Stimulated activated CD8-positive, alpha-beta memory T cell treated with anti-CD3 and anti-CD28 coated beads, Interleukin-12 subunit alpha, Interleukin-12 subunit beta, amount 100 ng/mL, for 4 hours (primary cell): ENCODE measurements around the gene C2orf74.
"Not testable (repeated sequence)": the region's sequence is repeated elsewhere in the genome, so short reads cannot be mapped to it uniquely, and the experiment has no call there.

Experiments used
- DNase-seq: peaks from one replicate; pipeline ENCODE4 v3.0.0-alpha.2; 2020; ENCODE audit warnings: low read depth

C2orf74 gene

DNA sequence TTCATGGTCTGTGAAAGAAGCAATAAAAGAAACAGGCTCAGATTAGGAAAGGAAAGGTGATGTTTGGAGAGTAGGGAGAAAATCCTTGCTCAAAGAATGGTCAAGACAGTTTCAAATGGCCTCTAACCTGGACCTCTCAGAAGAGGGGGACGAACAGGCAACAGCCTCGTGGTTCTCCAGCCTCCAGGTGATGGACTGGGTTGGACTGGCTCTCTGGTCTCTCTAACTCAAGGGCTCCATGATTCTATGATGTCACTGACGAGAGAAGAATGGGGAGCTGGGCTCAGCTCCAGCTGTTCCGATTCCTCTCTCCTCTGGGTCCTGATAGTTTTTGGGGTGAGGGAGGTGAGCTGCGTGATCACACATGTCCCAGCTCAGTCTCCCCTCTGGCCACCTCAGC lies at the start of gene C2orf74:
Gene C2orf74 (plus strand): TSS at position 301 of the 400 bp plus-strand sequence. CDS start 327 bp downstream, outside the sequence.
- DNase-seq: no peak

DNA sequence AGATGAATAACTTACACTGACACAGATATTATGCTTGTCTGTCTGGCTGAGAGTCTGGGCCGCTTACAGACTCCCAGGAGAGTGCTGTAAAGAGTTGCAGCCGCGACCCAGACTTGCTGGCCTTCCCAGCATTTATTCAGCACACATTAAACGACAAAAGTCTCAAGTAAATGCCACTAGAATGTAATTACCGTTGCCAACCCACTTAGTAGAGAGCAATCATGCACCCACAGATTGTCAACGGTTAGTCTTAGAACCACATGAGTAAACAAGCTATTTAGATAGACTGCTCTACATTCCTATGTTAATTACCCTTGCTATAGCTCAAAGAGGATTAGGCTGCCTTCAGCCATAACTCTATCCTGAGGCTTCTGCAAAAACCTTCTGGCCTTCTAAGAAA lies 47.8 kb upstream of the C2orf74 start:
- DNase-seq: no peak

DNA sequence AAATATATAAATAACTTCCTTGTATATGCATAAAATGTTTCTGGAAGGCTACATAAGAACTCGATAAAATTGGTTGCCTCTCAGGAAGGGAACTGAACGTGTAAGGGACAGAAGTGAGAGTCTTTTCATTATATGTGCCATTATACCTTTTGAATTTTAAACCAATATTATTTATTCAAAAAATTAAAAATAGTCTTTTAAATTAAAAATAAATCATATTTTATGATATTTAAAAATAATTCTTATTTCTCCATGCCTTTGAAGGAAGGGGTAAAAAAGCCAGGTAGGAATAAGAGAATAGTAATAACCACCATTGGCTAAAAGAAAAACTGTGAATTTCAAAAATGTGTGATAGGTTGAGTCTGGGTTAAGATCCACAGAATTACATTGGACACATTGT lies 45.7 kb upstream of the C2orf74 start:
- no peak for DNase-seq

DNA sequence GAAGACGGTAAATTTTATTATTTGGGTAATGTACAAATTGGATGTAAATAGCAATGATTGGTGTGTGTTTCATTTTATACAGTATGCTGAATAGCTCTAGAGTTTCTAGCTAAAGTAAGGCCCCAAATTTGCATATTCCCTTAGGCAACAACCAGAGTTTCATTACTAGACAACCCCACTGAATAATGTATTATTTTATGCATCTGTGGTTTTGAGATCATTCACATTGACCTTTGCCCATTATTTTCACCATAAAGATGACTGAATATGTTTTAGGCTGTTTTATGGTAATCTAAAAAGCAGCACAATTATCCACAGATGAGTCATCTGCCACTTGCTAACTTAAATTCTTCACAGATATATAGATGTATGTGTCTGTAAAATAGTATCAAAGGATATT lies 44.5 kb upstream of the C2orf74 start:
- DNase-seq: no peak

DNA sequence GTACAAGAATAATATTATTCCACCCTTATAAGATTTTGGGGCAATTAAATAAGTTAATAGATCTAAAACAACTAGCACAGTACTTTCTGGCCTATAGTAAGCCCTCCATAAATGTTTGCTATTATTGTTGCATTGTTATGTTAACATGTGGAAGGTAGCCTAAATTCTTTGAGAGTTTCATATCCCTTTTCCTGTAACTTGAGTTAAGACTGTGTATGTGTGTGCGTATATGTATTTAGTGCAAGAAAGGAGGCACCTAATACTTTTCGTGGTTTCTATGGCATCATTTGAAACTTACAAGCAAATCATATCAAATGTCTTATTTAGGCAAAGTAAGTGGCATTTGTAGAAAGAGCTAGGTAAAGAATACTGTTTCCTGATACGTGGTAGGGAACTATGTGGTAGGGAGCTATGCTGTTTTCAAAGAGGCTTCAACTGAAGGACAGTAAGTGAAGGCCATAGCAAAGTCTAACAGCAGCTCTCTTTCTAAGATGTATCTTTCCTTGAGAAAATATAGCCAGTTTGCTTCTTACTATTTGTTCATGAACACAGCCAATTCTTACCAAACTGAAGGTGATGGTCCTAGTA lies 36.8 kb upstream of the C2orf74 start:
- no peak for DNase-seq

DNA sequence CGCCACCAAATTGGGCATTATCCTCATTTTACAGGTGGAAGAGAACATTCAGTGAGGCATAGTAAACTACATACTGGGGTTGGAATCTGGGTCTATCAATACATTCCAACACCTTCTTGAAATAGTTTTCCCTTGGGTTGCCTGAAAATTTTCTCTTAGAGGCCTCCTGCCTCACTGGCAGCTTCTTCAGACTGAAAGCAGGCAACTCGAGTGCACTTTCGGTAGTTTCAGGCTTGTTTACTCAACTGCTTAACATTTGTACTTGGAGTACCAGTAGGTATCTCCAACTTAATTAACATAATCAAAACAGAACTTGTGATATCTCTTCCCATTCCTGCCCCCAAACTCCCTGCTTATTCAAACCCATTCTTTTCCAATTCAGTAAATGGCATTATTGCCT lies 36.2 kb upstream of the C2orf74 start:
- no peak for DNase-seq

DNA sequence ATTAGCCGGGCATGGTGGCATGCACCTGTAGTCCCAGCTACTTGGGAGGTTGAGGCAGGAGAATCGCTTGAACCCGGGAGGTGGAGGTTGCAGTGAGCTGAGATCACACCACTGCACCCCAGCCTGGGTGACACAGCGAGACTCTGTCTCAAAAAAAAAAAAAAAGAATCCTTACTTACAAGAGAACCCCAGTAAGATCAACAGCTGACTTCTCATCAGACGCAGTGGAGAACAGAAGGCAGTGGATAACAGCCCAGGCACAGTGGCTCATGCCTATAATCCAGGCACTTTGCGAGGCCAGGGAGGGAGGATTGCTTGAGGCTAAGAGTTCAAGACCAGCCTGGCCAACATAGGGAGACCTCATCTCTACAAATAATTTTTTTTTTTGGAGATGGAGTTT lies 33.9 kb upstream of the C2orf74 start:
- not testable (repeated sequence) for DNase-seq

DNA sequence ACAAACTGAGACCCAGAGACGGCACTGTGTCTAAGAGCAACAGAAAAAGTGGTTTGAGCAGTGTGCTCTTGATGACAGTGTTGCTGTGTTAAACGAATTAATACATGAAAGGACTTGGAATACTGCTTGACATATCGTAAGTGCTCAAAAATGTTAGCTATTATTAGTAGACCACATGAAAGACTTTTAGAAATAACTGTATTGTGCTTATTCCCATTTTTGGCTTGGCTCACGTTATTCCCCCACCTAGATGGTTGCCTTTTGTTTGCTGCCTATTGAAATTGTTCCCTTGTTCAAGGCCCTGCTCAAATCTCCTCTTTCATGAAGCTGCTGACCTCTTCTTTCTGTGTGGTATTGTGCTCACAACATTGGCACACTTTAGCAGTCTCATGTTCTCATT lies 27.8 kb upstream of the C2orf74 start:
- no peak for DNase-seq

DNA sequence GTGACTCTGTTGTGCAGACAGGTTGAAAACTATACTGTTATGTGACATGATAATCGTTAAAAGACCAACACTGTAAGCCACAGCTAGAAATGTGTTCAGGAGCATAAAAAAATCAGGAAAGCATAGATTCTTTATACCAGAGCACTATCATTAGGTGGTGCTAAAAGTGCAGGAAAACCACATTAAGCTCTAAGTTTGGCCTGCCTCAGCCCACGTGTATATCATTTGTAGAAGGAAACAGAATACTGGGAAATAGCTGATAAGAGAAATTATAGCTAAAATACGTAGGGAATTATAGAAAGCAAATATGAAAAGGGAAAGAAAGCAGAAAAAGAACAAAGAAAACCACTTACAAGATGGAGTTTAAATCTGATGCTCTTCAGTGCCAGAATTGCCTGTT lies 26.5 kb upstream of the C2orf74 start:
- no peak for DNase-seq

DNA sequence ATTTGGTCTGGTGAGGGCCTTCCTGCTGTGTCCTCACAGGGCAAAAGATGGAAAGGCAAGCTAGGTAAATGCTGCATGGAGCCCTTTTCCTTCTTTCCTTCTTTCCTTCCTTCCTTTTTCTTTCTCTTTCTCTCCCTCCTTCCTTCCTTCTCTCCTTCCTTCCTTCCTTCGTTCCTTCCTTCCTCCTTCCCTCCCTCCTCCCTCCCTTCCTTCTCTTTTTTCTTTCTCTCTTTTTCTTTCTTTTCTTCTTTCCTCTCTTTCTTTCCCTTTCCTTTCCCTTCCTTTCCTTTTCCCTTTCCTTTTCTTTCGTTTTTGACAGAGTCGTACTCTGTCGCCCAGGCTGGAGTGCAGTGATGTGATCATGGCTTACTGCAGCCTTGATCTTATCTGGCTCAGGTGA lies 23.1 kb upstream of the C2orf74 start:
- no peak for DNase-seq

DNA sequence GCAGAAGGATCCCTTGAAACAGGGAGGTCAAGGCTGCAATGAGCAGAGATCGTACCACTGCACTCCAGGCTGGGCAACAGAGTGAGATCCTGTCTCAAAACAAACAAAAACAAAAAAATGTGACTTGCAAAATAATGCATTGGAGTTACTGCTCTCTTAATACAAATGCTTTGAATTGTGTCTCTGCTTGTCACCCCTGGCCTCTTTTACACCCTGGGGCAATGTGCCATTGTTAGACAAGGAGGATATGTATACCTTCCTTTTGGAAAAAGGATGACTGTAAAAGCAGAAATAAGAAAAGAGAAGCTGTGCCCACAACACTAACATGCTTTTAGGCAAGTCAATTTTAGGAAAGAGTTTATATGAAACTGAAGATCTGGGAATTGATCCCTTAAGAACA lies 20.8 kb upstream of the C2orf74 start:
- no peak for DNase-seq

DNA sequence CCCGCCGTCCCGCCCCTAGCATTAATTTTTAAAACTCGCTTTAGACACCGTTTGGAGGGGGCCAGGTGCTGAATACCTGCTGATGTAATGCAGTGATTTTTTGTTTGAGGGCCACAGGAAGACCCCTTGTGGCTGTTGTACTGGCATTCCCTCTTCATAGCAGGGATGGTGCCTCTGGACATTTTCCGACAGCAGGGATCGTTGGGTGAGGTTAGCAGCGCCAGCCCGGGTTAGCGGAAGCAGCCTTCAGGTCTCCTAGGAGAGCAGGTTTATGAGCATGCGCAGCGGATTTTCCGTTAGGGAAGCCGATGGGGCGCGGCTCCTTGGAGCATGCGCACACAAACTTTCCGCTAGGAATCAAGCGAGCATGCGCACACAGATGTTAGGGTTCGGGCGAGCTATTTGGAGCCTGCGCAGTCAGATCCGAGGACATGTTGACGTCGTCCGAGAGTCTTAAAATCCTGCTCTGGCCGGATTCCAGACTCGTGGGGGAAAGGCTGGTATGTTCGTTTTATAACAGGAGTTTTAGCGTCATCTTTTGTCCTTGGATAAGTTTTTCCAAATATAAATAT lies 17.2 kb upstream of the C2orf74 start:
- peak; percentile 86 for DNase-seq

DNA sequence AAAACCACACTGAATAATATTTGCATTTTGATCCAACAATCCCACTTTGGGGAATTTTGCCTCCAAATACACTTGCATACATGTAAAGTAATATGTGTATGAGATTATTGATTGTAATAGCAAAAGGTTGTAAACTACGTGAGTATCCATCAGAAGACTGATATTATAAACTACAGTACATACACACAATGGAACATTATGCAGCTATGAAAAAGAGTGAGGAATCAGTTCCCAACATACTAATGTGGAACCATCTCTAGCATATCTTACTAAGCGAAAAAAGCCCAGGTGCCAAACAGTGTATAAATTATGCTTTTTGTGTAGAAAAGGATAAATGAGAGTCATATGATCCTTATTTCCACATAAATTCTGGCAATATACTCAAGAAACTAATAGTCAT lies 16.0 kb upstream of the C2orf74 start:
- no peak for DNase-seq

DNA sequence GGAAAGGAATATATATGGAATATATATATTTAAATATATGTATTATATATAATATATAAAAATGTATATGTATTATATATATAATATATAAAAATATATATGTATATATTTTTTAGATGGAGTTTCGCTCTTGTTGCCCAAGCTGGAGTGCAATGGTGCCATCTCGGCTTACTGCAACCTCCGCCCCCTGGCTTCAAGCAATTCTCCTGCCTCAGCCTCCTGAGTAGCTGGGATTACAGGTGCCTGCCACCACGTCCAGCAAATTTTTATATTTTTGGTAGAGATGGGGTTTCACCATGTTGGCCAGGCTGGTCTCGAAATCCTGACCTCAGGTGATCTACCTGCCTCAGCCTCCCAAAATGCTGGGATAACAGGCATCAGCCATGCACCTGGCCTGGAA lies 13.9 kb upstream of the C2orf74 start:
- not testable (repeated sequence) for DNase-seq

DNA sequence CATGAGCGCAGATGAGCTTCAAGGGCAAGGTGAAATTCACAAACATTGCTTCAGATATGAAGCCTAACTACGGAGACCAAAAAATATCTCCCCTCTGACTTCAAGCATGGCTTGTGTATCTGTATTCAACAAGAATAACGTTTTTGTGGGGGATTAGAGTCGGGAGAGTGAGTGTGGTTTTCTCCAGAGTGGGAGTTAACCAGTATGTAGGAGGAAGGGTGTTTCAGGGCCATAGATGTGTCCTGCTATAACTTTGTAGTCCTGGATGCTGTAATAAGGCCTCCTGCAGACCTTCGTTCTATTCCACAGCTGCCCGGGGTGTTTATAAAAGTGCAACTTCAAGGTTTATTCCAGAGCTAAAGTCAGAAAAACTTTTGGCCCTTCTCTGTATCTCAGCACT lies 12.9 kb upstream of the C2orf74 start:
- no peak for DNase-seq

DNA sequence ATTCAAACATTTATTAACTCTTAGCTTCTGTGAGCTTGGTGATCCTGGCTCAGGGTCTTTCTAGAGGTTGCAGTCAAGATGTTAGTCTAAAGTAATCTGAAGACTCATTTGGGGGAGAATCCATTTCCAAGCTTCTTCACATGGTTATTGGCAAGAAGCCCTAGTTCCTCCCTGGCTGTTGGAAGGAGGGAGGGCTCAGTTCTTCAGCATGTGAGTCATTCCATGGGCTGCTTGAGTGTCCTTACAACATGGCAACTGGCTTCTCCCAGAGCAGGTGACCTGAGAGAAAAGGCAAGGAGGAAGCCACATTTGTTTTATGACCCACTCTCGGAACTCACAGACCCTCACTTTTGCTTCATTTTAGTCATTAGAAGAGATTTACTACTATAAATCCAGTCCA lies 10.6 kb upstream of the C2orf74 start:
- no peak for DNase-seq

DNA sequence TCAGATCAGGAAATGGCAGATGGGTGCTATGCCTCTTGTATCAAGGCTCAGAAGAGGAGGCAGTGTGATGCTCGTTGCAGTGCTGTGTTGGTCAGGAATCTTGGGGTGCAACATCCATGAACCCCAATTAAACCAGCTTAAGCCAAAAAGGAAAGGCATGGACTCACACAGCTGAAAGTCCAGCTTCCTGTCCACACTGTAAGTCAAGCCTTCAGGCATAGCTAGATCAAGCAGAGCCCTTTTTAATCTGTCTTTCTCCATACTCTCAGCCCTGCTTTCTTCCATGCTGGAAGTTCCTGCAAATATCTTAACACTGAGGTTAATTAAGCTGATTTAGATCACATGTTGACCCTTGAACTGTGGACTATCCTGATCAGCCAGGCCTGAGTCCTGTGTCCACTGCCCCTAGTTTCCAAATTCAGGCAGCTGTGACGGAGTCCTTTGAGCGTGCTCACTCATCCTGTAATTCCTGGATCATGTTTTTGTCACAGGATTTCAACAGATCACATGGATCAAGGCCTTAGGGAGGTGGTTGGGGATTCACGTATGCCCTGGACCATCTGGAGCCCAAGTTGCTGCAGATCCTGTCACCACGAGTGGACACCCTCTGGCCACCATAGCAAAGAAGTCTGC lies 4.5 kb upstream of the C2orf74 start:
- no peak for DNase-seq

DNA sequence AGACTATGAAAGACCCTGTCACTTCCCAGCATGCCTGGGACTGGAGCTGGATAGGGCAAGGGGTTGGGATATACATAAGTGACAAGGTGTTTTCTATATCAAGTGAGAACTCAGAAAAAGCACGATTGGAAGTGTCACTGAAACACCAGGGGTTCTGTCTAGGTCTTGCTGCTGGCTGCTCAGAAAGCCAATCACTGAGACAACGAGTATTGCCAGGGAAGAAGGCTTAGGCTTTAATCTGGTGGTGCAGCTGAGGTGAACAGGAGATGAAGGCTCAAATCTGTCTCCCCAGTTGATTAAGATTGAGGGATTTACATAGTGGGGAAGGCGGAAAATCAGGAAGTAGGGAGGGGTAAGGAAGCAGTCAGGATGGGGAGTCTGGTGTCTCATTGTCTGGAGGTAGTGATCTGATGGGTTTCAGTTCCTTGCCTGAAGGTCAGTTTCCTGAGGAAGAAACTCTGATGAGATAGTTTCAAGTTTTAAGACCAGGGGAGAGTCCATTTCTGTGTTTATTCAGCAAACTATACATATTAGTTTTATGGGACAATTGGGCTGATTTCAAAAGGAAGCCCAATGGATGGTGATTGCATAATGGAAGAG lies 3.5 kb upstream of the C2orf74 start:
- no peak for DNase-seq

DNA sequence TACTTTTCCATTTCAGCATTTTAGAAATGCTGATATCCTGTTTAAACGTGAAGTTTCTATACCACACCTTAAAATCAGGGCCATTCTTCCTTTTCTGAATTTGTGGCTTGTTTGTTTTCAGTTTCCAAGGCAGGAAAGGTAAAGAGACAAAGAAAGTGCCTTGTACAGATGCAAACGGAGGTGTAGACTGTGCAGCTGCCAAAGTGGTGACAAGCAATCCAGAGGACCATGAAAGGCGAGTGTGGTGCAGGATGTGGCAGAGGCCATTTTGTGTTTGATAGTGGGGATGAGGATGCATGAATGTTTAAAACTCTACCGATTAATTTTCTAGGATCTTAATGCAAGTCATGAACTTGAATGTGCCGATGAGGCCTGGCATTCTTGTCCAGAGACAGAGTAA lies 733 bp downstream of the C2orf74 start:
- DNase-seq: no peak

DNA sequence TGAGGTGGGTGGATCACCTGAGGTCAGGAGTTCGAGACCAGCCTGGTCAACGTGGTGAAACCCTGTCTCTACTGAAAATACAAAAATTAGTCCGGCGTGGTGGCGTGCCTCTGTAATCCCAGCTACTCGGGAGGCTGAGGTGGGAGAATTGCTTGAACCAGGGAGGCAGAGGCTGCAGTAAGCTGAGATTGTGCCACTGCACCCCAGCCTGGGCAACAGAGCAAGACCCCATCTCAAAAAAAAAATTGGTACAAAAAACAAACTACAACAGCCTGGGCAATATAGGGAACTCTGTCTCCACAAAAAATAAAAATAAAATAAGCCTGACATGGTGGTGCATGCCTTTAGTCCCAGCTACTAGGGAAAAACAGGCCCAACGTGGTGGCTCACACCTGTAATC lies 3.1 kb downstream of the C2orf74 start:
- not testable (repeated sequence) for DNase-seq

DNA sequence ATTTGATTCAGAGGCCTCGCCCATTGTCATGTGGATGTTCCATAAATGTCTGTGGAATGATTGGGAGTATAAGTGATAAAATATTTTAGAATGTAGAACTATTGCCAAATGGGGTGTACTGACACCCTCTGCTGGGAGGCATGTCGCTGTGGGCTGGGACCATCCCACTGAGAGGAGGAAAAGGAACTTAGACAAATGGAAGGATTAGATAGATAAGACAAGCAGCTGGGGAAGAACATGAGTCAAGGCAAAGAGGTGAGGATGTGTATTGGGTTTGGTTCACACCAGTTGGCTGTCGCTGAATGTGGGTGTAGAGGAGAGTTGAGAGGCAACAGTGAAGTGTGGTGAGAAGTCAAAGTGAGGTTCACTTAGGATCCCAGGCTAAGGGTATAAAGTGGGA lies 4.0 kb downstream of the C2orf74 start:
- no peak for DNase-seq

DNA sequence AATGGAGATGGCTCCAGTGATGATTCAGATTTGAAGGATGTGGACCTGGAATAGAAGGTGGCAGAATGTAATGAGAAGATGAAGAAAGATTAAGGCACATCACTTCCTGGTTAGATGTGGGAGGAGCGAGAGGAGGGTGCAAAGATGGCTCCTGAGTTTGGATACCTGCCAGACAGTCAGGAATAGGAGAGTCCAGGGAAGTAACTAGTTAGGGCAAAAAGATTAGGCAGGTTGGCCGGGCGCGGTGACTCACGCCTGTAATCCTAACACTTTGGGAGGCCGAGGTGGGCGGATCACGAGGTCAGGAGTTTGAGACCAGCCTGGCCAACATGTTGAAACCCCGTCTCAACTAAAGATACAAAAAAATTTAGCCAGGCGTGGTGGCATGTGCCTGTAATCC lies 5.6 kb downstream of the C2orf74 start:
- no peak for DNase-seq

DNA sequence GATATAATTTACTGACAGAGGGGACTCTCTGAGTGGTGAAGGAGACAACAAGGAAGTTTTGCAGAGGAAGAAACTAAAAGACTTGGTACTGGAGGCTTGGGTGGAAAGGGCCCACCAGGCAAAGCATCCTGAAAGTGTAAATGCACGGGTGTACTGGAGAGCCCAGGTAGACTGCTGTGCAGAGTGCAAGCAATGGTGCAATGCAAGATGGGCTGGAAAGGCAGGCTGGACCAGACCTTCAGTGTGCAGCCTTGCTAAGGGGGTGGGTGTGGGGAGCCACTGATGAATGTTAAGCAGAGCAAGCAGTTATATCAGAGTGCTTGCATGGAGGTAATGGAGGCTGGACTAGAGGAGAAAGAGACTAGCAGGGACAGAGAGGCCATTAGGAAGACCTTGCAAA lies 10.7 kb downstream of the C2orf74 start:
- DNase-seq: no peak

DNA sequence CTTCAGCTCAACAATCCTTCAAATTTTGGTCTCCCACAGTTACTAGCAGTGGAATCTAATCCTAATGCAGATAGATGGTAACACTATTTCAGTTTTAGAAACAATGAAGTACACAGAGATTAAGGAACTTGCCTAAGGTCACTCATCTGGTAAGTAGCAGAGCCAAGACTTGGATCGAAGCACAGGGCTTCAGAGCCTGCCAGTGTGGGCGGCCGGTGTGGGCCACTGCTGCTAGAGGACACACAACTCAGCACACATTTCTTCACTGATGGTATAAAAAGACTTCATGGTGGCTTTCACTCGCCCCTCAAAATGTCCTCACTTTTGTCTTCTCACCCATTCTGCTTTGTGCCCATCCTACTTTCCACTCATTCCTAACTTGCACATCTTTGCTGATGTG lies 11.1 kb downstream of the C2orf74 start:
- DNase-seq: no peak
